GM18507 (cell line): ENCODE measurements around the gene NDC80.
"Not testable (repeated sequence)": the region's sequence is repeated elsewhere in the genome, so short reads cannot be mapped to it uniquely, and the experiment has no call there.

ENCODE experiments used
- DNase-seq: peaks from one replicate; pipeline ENCODE4 v3.0.0; 2011; ENCODE audit warnings: low read depth; ENCODE audit not compliant: insufficient read length; ENCODE audit errors: extremely low spot score
- FAIRE-seq: peaks from 2 replicates; lab custom pipeline; 2011; peaks lifted over from hg19 to GRCh38; lab: Jason Lieb, UNC

NDC80 gene

GRCh38 chr18:2571200-2572170 lies at the start of gene NDC80, which contains the start of gene METTL4:
NDC80 (plus strand) TSS chr18:2571557; CDS start chr18:2572986, 1,429 bp downstream.
METTL4 (minus strand) TSS chr18:2571505; CDS start chr18:2567216, 4,289 bp downstream.
- peak; percentile 93 for FAIRE-seq
- peak; percentile 75 for DNase-seq

- DNase-seq: no peak
- no peak for FAIRE-seq
Measured at GRCh38 chr18:2522112-2522511, 49.2 kb upstream of the NDC80 start.

DNA sequence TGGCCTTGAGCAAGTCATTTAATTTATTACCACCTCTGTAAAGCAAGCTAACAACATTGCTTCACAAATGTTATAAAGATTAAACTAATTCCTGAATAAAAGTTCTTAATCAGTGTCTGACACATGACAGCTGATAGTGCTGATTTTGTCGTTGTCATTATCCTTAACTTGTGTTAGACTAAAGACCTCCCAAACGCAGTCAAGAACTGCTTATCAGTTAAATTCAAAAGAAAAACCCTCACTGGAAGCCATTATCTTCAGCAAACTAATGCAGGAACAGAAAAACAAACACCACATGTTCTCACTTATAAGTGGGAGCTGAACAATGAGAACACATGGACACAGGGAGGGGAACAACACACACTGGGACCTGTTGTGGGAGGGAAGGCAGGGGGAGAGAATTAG lies 46.6 kb upstream of the NDC80 start:
- DNase-seq, FAIRE-seq: not testable (repeated sequence)

DNA sequence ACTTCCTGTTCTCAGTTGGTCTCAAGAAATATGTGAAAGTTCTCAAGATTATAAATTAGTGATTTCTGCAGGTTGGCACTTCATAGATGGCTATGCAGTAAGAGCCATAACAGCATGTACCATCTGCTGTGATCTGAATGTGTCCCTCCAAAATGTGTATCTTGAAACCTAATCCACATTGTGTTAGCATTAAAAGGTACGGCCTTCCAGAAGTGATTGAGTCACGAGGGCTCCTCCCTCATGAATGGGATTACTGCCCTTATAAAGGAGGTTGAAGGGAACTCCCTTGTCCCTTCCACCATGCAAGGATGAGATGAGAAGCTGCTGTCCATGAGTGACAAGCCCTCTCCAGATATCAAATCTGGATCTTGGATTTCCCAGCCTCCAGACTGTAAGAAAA lies 45.0 kb upstream of the NDC80 start:
- no peak for DNase-seq
- FAIRE-seq: no peak

DNA sequence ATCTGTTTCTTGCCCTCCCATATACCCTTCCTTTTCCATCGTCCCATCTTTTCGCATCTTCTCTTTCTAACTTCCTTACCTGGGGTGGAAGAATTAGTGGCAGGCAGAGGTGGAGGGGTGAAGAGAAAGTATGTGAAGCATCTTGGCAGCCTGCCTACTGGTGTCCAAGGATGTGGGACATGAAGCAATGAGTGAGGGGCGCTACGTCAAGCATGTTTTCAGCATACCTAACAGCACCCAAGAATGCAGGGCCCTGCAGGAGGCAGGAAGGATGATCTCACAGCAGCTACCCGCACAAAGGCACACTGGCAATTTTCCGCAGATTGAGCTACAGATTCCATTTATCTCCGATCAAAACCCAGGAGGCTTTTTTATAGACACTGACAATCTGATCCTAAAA lies 42.2 kb upstream of the NDC80 start:
- DNase-seq (no peak), FAIRE-seq (no peak)

GRCh38 chr18:2531751-2532150 lies 39.6 kb upstream of the NDC80 start:
- FAIRE-seq: no peak
- no peak for DNase-seq

GRCh38 chr18:2532797-2533196 lies 38.6 kb upstream of the NDC80 start:
- FAIRE-seq (no peak), DNase-seq (no peak)

- DNase-seq (no peak), FAIRE-seq (no peak)
Measured at GRCh38 chr18:2534906-2535305, 36.5 kb upstream of the NDC80 start.

- FAIRE-seq: peak; percentile 24
Measured at GRCh38 chr18:2535419-2535910, 35.9 kb upstream of the NDC80 start.

DNA sequence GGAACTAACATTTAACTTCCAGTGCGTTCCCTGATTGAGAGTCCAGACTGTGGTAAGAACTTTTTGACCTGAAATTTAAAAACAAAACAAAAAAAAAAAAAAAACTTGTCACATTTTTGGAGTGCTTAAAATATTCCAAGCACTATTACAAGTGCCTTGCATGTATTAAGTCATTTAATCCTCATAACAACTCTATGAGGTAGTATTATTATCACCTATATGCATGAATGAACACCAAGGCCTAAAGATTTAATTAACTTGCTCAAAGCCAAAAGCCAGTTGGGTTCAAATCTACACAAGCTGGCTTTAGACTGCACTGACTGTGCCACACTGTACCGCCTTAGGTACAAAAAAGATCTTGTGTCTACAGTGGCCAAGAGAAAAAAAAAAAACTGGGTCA lies 35.3 kb upstream of the NDC80 start:
- DNase-seq (no peak), FAIRE-seq (no peak)

More at GRCh38 chr18:2535419-2535910, 35.9 kb upstream of the NDC80 start:
- DNase-seq: no peak

DNA sequence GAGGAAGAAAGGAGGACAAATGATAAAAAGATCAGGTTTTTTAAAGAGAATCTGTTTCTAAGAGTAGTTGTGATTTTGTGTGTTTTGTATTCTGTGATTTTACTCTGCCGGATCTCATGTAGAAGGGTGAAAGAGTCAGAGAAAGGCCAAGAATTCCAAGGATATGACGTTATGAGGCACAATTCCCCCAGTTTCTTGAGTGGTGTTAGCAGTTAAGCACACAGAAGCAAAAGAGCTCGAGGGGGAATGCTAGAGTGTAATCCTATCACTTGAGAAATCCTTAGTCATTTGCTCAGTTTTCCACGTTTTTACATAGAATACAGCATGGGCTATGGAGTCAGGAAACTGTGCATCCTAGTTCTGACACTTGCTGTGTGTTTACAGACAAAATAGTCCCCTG lies 34.9 kb upstream of the NDC80 start:
- no peak for FAIRE-seq
- no peak for DNase-seq

DNA sequence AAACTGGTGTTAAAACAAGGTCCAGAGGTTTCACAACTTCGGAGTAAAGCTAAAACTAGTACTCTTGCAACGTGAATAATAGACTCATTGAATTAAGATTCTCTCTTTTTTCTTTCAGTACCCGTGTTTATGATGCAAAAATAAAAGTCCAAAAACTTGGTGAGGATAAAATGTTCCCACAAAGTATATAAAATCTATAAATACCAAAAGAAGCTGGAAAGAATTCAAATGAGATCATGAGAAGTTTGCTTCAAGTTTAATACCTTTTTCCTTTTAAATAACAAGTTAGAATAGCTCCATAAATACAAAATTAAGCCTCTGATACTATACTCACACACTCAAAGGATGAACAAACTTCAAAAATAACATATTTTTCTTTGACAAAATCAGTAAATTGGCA lies 34.1 kb upstream of the NDC80 start:
- FAIRE-seq: no peak
- DNase-seq: no peak

- DNase-seq (no peak), FAIRE-seq (peak; percentile 21)
Measured at GRCh38 chr18:2538236-2538635, 33.1 kb upstream of the NDC80 start.

- no peak for DNase-seq
Measured at GRCh38 chr18:2538844-2539243, 32.5 kb upstream of the NDC80 start.

DNA sequence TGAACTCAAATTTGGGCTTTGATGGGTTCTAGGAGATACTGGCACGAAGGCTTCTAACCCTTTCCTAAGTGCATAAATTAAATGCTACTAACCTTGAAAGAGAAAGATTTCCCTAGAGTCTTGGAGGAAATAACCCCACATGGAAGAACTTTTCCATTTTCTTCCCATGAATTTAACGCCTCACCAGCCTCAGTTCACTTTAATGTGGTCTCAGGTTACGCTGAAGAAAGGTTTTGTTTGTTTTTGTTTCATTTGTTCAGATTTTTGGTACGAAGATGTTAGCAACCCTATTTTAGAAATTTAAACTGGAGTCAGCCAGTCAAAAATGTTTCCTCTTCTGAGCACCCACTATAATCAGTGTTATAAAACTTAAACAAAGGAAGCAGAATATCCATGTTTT lies 30.8 kb upstream of the NDC80 start:
- DNase-seq: no peak
- no peak for FAIRE-seq

More at GRCh38 chr18:2538844-2539243, 32.5 kb upstream of the NDC80 start:
- no peak for FAIRE-seq

GRCh38 chr18:2541925-2542563 lies 29.3 kb upstream of the NDC80 start:
- not testable (repeated sequence) for DNase-seq
- peak; percentile 78 for FAIRE-seq

- FAIRE-seq (no peak), DNase-seq (no peak)
Measured at GRCh38 chr18:2545155-2545554, 26.2 kb upstream of the NDC80 start.

- FAIRE-seq (peak; percentile 54), DNase-seq (no peak)
Measured at GRCh38 chr18:2547477-2548087, 23.8 kb upstream of the NDC80 start.

- FAIRE-seq (no peak), DNase-seq (no peak)
Measured at GRCh38 chr18:2549462-2549861, 21.9 kb upstream of the NDC80 start.

GRCh38 chr18:2551425-2551824 lies 19.9 kb upstream of the NDC80 start:
- DNase-seq: no peak
- no peak for FAIRE-seq
